Measurements from ENCODE around the gene BCCIP. TPM values are rescaled to one million over a fixed set of nuclear protein-coding genes. Genes with fewer than 3 reads are reported as not detected.

Gene BCCIP
- total and polyA plus RNA-seq, 2 experiments from 2014 or later: 43.9 to 92.6 TPM

- H3K4me2 ChIP-seq (ENCODE audit: unreplicated experiment): no peak overlapping the region
- no peaks in the 10 kb centered on the region for H3F3A ChIP-seq (ENCODE audit: insufficient read depth)
- in situ Hi-C loops (cut with MboI): no loop called here
- WGBS, 2 experiments (ENCODE audit: low coverage in 1 of 2, low lambda C conversion rate in 2 of 2, missing lambda C conversion rate in 2 of 2): 97 to 98% methylated on average over 3 of the region's 3 CpGs
- H4K20me1 ChIP-seq (ENCODE audit: insufficient read depth): no peaks in the 10 kb centered on the region
- no peak overlapping the region for H3K4me3 ChIP-seq
- H3K27ac ChIP-seq: no peak overlapping the region
- no peaks in the 10 kb centered on the region for H3K9me2 ChIP-seq (ENCODE audit: insufficient read depth)
- H2AFZ ChIP-seq: no peak overlapping the region
- no peaks in the 10 kb centered on the region for H3K27me3 ChIP-seq (replicated peaks; ENCODE audit: insufficient read depth)
- DNase-seq: no peak
- no peaks in the 10 kb centered on the region for H3K4me1 ChIP-seq (ENCODE audit: insufficient read depth)
- TF ChIP-seq EZH2 (IDR thresholded peaks at IDR 0.05; ENCODE audit: insufficient read depth, poor library complexity, severe bottlenecking): no peak
- no peak for TF ChIP-seq EZH2phosphoT487 (IDR thresholded peaks at IDR 0.05; ENCODE audit: insufficient read depth, low read depth)
- H3K9me3 ChIP-seq (ENCODE audit: low read depth): no peaks in the 10 kb centered on the region
- H3K79me2 ChIP-seq (ENCODE audit: insufficient read depth): no peaks in the 10 kb centered on the region
- no peak overlapping the region for H3K9ac ChIP-seq
- peaks cover 7% of the 10 kb centered on the region; the same call in 1 of the 2 replicates for H3K36me3 ChIP-seq (ENCODE audit: low read depth)
Measured at GRCh38 chr10:125846894-125847293, 23.5 kb downstream of the BCCIP start.

DNA sequence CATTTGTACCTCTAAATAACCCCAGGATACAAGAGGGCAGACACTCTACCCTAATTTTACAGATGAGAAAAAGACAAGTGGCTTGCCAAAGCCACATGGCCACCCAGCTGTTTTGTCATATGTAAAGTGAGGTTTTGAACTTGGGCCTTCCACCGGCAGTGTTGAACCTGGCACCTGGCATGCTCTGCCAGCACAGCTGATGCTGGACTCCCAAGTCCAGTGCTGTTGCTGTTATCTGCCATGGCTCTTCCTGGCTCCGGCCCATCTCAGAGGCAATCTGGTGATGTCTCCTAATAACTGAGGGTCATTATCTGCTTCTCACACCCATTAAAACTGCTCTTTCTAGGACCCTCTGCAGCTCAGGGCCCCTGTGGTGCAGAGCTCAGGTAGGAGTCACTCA, 25.0 kb downstream of the BCCIP start:
- Histone ChIP-seq H3K4me1 (ENCODE audit: insufficient read depth) (no peaks in the 10 kb centered on the region), H3K9me3 (ENCODE audit: low read depth) (no peaks in the 10 kb centered on the region), H3K9ac (no peak overlapping the region), H3K36me3 (ENCODE audit: low read depth) (peaks cover 18% of the 10 kb centered on the region; the same call in 1 of the 2 replicates), H3K4me3 (no peak overlapping the region), H3K27me3 (replicated peaks; ENCODE audit: insufficient read depth) (no peaks in the 10 kb centered on the region), H3K27ac (no peak overlapping the region), H3K4me2 (ENCODE audit: unreplicated experiment) (no peak overlapping the region), H3F3A (ENCODE audit: insufficient read depth) (no peaks in the 10 kb centered on the region), H4K20me1 (ENCODE audit: insufficient read depth) (no peaks in the 10 kb centered on the region), H3K9me2 (ENCODE audit: insufficient read depth) (no peaks in the 10 kb centered on the region), H3K79me2 (ENCODE audit: insufficient read depth) (no peaks in the 10 kb centered on the region), H2AFZ (no peak overlapping the region)
- no peak for TF ChIP-seq EZH2phosphoT487 (IDR thresholded peaks at IDR 0.05; ENCODE audit: insufficient read depth, low read depth)
- TF ChIP-seq EZH2 (IDR thresholded peaks at IDR 0.05; ENCODE audit: insufficient read depth, poor library complexity, severe bottlenecking): no peak
- WGBS, 2 experiments (ENCODE audit: low coverage in 1 of 2, low lambda C conversion rate in 2 of 2, missing lambda C conversion rate in 2 of 2): 73 to 79% methylated on average over 2 of the region's 2 CpGs
- in situ Hi-C loops (cut with MboI): no loop called here
- no peak for DNase-seq

- TF ChIP-seq EZH2 (IDR thresholded peaks at IDR 0.05; ENCODE audit: insufficient read depth, poor library complexity, severe bottlenecking) (no peak), EZH2phosphoT487 (IDR thresholded peaks at IDR 0.05; ENCODE audit: insufficient read depth, low read depth) (no peak)
- Histone ChIP-seq H3K79me2 (ENCODE audit: insufficient read depth) (no peaks in the 10 kb centered on the region), H4K20me1 (ENCODE audit: insufficient read depth) (no peaks in the 10 kb centered on the region), H3K4me1 (ENCODE audit: insufficient read depth) (no peaks in the 10 kb centered on the region), H3F3A (ENCODE audit: insufficient read depth) (no peaks in the 10 kb centered on the region), H3K27me3 (replicated peaks; ENCODE audit: insufficient read depth) (no peaks in the 10 kb centered on the region), H3K4me2 (ENCODE audit: unreplicated experiment) (no peak overlapping the region), H3K9ac (no peak overlapping the region), H3K4me3 (no peak overlapping the region), H3K9me2 (ENCODE audit: insufficient read depth) (no peaks in the 10 kb centered on the region), H2AFZ (no peak overlapping the region), H3K36me3 (ENCODE audit: low read depth) (peaks cover 18% of the 10 kb centered on the region; the same call in 1 of the 2 replicates), H3K27ac (no peak overlapping the region), H3K9me3 (ENCODE audit: low read depth) (no peaks in the 10 kb centered on the region)
- in situ Hi-C loops (cut with MboI): no loop called here
- WGBS, 2 experiments (ENCODE audit: low coverage in 1 of 2, low lambda C conversion rate in 2 of 2, missing lambda C conversion rate in 2 of 2): 96 to 98% methylated on average over 2 of the region's 2 CpGs
- no peak for DNase-seq
Measured at GRCh38 chr10:125848857-125849256, 25.5 kb downstream of the BCCIP start.

- Histone ChIP-seq H3K9me3 (ENCODE audit: low read depth) (no peaks in the 10 kb centered on the region), H3K4me2 (ENCODE audit: unreplicated experiment) (no peak overlapping the region), H3K4me3 (no peak overlapping the region), H3F3A (ENCODE audit: insufficient read depth) (no peaks in the 10 kb centered on the region), H3K9ac (no peak overlapping the region), H3K79me2 (ENCODE audit: insufficient read depth) (no peaks in the 10 kb centered on the region), H4K20me1 (ENCODE audit: insufficient read depth) (no peaks in the 10 kb centered on the region), H3K36me3 (ENCODE audit: low read depth) (peaks cover 18% of the 10 kb centered on the region; the same call in 1 of the 2 replicates), H2AFZ (no peak overlapping the region), H3K4me1 (ENCODE audit: insufficient read depth) (no peaks in the 10 kb centered on the region), H3K9me2 (ENCODE audit: insufficient read depth) (no peaks in the 10 kb centered on the region), H3K27ac (no peak overlapping the region), H3K27me3 (replicated peaks; ENCODE audit: insufficient read depth) (no peaks in the 10 kb centered on the region)
- 90 to 94% methylated on average over 7 of the region's 7 CpGs for WGBS, 2 experiments (ENCODE audit: low coverage in 1 of 2, low lambda C conversion rate in 2 of 2, missing lambda C conversion rate in 2 of 2)
- TF ChIP-seq EZH2phosphoT487 (IDR thresholded peaks at IDR 0.05; ENCODE audit: insufficient read depth, low read depth): no peak
- no peak for TF ChIP-seq EZH2 (IDR thresholded peaks at IDR 0.05; ENCODE audit: insufficient read depth, poor library complexity, severe bottlenecking)
- in situ Hi-C loops (cut with MboI): no loop called here
- no peak for DNase-seq
Measured at GRCh38 chr10:125849448-125849847, 26.1 kb downstream of the BCCIP start.
